HEK293 (cell line): Measurements from ENCODE around the gene MIGA1.

Source experiments
- CTCF ChIA-PET: fragments of 350-600 bp; formaldehyde crosslinking; extraction: SDS; loops from one replicate; lab custom pipeline; 2021; ENCODE audit warnings: antibody characterized with exemption; lab: Yijun Ruan, JAX
- POLR2A ChIA-PET: fragments of 300-600 bp; formaldehyde crosslinking; extraction: SDS; loops from one replicate; lab custom pipeline; 2020; ENCODE audit warnings: antibody characterized with exemption, inconsistent platforms; lab: Yijun Ruan, JAX
- H3K27ac ChIP-seq: fragments of 200-500 bp; sonication (Bioruptor generic); 2 replicates; pipeline ENCODE4 v1.5.1; 2014; ENCODE audit warnings: low read depth, low read length, control low read depth, inconsistent platforms; ENCODE audit errors: extremely low read depth
- H3K36me3 ChIP-seq, 2 experiments: fragments of 200-500 bp in 1 of 2; sonication (Bioruptor generic) in 1 of 2; 1 replicate in 1 of 2; 2 replicates in 1 of 2; pipeline ENCODE4 v1.5.1; 2014 to 2017; ENCODE audit warnings: inconsistent platforms in 2 of 2, low read length in 2 of 2; ENCODE audit not compliant: control insufficient read depth in 2 of 2, insufficient read depth in 1 of 2
- H3K4me1 ChIP-seq: fragments of 200-500 bp; sonication (Bioruptor generic); 2 replicates; pipeline ENCODE4 v1.5.1; 2014; ENCODE audit warnings: mild to moderate bottlenecking, low read length, inconsistent platforms; ENCODE audit not compliant: control insufficient read depth, insufficient read depth
- H3K4me3 ChIP-seq: 2 replicates; pipeline ENCODE4 v1.5.1; 2011; ENCODE audit warnings: low read depth, mild to moderate bottlenecking, control low read depth, low read length, moderate library complexity
- H3K9me3 ChIP-seq: fragments of 200-500 bp; sonication (Bioruptor generic); 2 replicates; pipeline ENCODE4 v1.5.1; 2014; ENCODE audit warnings: low read depth, low read length, inconsistent platforms; ENCODE audit not compliant: control insufficient read depth, insufficient read depth
- PRDM1 ChIP-seq: fragments of 450-650 bp; formaldehyde crosslinking; IDR thresholded peaks from 2 replicates; pipeline ENCODE4; 2016; ENCODE audit warnings: missing biosample characterization, missing genetic modification characterization
- SP7 ChIP-seq: fragments of 450-650 bp; formaldehyde crosslinking; IDR thresholded peaks from 2 replicates; pipeline ENCODE4 v1.5.1; 2016; ENCODE audit warnings: missing biosample characterization, missing genetic modification characterization
- ZBTB48 ChIP-seq: fragments of 450-650 bp; formaldehyde crosslinking; IDR thresholded peaks from 2 replicates; pipeline ENCODE4 v1.5.1; 2016; ENCODE audit warnings: missing biosample characterization, missing genetic modification characterization
- TF ChIP-seq, protein P1 (sequence below): fragments of 450-650 bp; formaldehyde crosslinking; IDR thresholded peaks from 2 replicates; pipeline ENCODE4 v1.5.1; 2017; ENCODE audit warnings: missing biosample characterization, missing genetic modification characterization

MIGA1 gene

DNA sequence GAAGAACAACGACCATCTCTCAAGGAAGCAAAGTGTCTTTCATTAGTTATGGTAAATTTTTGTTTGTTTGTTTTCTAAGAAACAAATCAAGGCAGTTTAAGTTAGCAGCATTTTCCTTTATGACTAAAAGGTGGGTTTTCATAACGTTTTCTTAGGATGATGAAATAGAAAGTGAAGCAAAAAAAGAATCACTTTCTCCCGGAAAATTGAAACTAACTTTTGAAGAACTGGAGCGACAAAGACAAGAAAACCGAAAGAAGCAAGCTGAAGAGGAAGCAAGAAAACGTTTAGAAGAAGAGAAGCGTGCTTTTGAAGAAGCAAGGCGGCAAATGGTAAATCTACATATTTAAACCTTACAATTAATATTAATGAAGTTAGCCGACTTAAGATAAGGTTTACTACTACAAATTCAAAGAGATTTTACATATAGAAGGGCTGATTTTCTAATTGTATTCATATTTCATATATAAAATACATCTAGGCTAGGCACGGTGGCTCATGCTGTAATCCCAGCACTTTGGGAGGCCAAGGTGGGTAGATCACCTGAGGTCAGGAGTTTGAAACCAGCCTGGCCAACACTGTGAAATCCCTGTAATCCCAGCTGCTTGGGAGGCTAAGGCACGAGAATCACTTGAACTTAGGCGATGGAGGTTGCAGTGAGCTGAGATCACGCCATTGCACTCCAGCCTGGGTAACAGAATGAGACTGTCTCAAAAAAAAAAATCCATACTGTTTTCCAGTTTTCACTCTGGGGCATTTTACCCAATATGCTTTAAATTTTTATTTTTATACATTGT is 147.3 kb downstream of the MIGA1 start:
- Histone ChIP-seq H3K4me3 (no peak overlapping the region), H3K27ac (no peak overlapping the region), H3K9me3 (no peaks in the 10 kb centered on the region), H3K36me3 (no peaks in the 10 kb centered on the region; a peak in 1 of 3 replicates), H3K4me1 (no peaks in the 10 kb centered on the region)
- ChIA-PET POLR2A (no interaction called here), CTCF (no interaction called here)
- TF ChIP-seq SP7 (tag by site-specific recombination) (no peak), PRDM1 (tag by site-specific recombination) (peak; percentile 64)

DNA sequence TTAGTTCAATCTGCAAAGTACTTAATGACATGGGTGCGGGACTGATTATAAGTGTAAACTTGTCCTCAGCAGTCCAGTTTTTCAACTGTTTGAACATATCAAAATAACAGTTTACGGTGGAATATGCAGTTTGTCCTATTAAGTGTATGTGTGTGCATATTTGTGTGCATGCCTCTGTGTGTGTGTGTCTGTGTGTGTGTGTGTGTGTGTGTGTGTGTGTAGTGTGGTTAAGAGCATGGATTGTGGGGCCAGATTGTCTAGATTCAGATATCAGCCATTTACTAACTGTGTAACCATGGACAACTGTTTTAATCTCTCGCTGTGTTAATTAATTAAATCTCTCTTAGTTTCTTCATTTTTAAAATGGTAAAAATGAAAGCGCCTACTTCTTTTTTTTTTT is 148.0 kb downstream of the MIGA1 start:
- no peaks in the 10 kb centered on the region for H3K9me3 ChIP-seq
- CTCF ChIA-PET, result no interaction called here
- no peak overlapping the region for H3K27ac ChIP-seq
- H3K36me3 ChIP-seq, result no peaks in the 10 kb centered on the region; a peak in 1 of 3 replicates
- TF ChIP-seq, protein P1, sequence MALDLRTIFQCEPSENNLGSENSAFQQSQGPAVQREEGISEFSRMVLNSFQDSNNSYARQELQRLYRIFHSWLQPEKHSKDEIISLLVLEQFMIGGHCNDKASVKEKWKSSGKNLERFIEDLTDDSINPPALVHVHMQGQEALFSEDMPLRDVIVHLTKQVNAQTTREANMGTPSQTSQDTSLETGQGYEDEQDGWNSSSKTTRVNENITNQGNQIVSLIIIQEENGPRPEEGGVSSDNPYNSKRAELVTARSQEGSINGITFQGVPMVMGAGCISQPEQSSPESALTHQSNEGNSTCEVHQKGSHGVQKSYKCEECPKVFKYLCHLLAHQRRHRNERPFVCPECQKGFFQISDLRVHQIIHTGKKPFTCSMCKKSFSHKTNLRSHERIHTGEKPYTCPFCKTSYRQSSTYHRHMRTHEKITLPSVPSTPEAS (tag by site-specific recombination), result peak; percentile 88
- TF ChIP-seq ZBTB48 (tag by site-specific recombination), result no peak
- no peak overlapping the region for H3K4me3 ChIP-seq
- POLR2A ChIA-PET, result no interaction called here
- no peaks in the 10 kb centered on the region for H3K4me1 ChIP-seq
